Lung (tissue), 12 donors: Measurements from ENCODE around the gene ASB8. TPM values are rescaled to one million over a fixed set of nuclear protein-coding genes. Genes with fewer than 3 reads are reported as not detected.
A peak's percentile ranks its signal among the peaks of the same experiment; 100 is the strongest.
"Not testable (repeated sequence)": the region's sequence is repeated elsewhere in the genome, so short reads cannot be mapped to it uniquely, and the experiment has no call there.

Source experiments
- ATAC-seq: fragments of 200-7000 bp; cut with Tn5 transposase; one replicate; pipeline ENCODE4 v1.9.1; 2020; ENCODE audit warnings: moderate number of reproducible peaks; ENCODE audit not compliant: insufficient read depth, low FRiP score
- DNase-seq, 3 donors: peaks; one replicate each; pipeline ENCODE4 v3.0.0-alpha.2; 2013 to 2017
- H3K27ac ChIP-seq, 2 donors: one replicate each; pipeline ENCODE4 v1.5.1; 2013; ENCODE audit warnings: mild to moderate bottlenecking in 2 of 2, moderate library complexity in 2 of 2, control low read depth in 1 of 2, inconsistent platforms in 1 of 2, low read depth in 1 of 2, low read length in 1 of 2
- H3K27me3 ChIP-seq, 3 donors: one replicate each; pipeline ENCODE4 v1.5.1; 2013; ENCODE audit warnings: low read length in 2 of 3; ENCODE audit not compliant: control insufficient read depth in 3 of 3, insufficient read depth in 3 of 3
- H3K36me3 ChIP-seq, 4 donors: one replicate each; pipeline ENCODE4 v1.5.1; 2013; ENCODE audit warnings: low read length in 4 of 4, mild to moderate bottlenecking in 1 of 4, moderate library complexity in 1 of 4; ENCODE audit not compliant: control insufficient read depth in 4 of 4, insufficient read depth in 4 of 4
- H3K4me1 ChIP-seq, 5 donors: one replicate each; pipeline ENCODE4 v1.5.1; 2013; ENCODE audit warnings: low read length in 5 of 5, mild to moderate bottlenecking in 2 of 5, moderate library complexity in 1 of 5; ENCODE audit not compliant: control insufficient read depth in 5 of 5, insufficient read depth in 5 of 5
- H3K4me3 ChIP-seq: one replicate; pipeline ENCODE4 v1.5.1; 2013; ENCODE audit warnings: mild to moderate bottlenecking, control low read depth, moderate library complexity
- H3K9ac ChIP-seq, 2 donors: one replicate each; pipeline ENCODE4 v1.5.1; 2013; ENCODE audit warnings: low read length in 2 of 2, control low read depth in 1 of 2; ENCODE audit not compliant: insufficient read depth in 1 of 2
- H3K9me3 ChIP-seq, 4 donors: one replicate each; pipeline ENCODE4 v1.5.1; 2013; ENCODE audit warnings: low read length in 3 of 4, mild to moderate bottlenecking in 1 of 4, moderate library complexity in 1 of 4; ENCODE audit not compliant: control insufficient read depth in 4 of 4, insufficient read depth in 3 of 4
- CTCF ChIP-seq: IDR thresholded peaks from 2 replicates; pipeline ENCODE4 v1.5.1; 2012; ENCODE audit warnings: mild to moderate bottlenecking; ENCODE audit errors: control extremely low read depth, extremely low read depth
- WGBS, 2 donors: extraction: QIAGEN DNeasy Blood & Tissue Kit; methylation state at CpG; one replicate each; pipeline ENCODE4 v1.1.7; 2013; 5-methylcytosine and 5-hydroxymethylcytosine counted together
- polyA plus RNA-seq, 2 donors: library from polyadenylated mRNA; stranded (reverse); fragments of 200-250 nt; gene quantifications; one replicate each; pipeline ENCODE4 v1.2.1, GENCODE V29; 2013
- total RNA-seq, 2 donors: library from RNA; depleted of rRNA in 1 of 2; stranded (reverse); fragments of >200 nt in 1 of 2; gene quantifications; one replicate each; pipeline ENCODE4 v1.2.1, GENCODE V29; 2014 to 2021
- donor health status: control.
- donor health status: control.
- donor health status: Bipolar disorder and iron deficiency.
- donor health status: healthy.
- donor health status: DM: yes; HTN: yes; CAD: no.

ASB8 gene
- total and polyA plus RNA-seq, 4 donors = 12.0 to 55.1 (median 26.9) TPM

DNA sequence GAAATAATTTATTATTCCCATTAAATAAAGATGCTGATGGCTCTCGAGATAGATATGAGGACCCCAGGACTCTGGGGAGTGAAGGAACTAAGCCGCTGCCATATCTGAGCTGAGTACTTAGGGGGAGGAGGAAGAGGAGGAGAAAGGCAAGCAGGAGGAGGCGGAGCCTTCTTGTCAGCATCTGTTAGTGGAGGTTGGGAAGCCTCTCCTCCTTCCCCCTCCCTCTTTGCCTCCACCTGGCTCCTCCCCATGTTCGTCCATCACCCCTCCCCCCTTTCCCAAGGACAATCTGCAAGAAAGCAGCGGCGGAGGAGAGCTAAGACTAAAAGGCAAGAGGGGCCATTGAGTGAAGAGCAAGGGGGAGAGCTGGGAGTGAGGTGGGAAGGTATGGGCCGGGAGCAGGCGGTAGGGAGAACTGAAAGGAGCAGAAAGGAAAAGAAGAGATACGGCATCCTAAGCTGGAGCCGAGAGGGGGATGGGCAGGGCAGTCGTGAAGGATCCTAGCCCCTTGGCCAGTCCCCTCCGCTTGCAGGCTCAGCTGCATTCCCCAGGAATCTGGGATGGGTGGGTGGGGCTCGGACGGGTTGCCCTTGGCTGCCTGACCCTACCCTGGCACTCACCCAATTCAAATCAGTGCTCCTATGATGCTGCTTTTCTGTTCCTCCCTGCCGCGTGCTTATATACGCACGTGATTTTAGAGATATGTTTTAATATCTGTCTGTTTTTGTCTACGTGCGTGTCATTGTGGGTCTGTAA lies 38.1 kb downstream of the ASB8 start, which contains the start of gene PFKM:
TSS of gene PFKM (plus strand) at position 287 of the 756 bp plus-strand sequence. CDS start 3,411 bp downstream, outside the sequence.
- ATAC-seq = peak; percentile 96
- Histone ChIP-seq H3K4me1 (peaks cover 0 to 8% (median 4%) of the 10 kb centered on the region in 5 donors), H3K27ac (peak within 1 kb of the TSS; percentile 55 to 76), H3K9me3 (peaks cover 0 to 2% (median 0%) of the 10 kb centered on the region in 4 donors), H3K4me3 (peak within 1 kb of the TSS; percentile 79), H3K27me3 (no peaks in the 10 kb centered on the region), H3K36me3 (peaks cover 0 to 15% (median 5%) of the 10 kb centered on the region in 4 donors), H3K9ac (peak within 1 kb of the TSS in 1 of 2 donors; percentile 73)
- TF ChIP-seq CTCF = no peak
- 1% methylated on average over 20 of the region's 20 CpGs for WGBS, 2 donors
- peak; percentile 89 to 96 (median 93) for DNase-seq

DNA sequence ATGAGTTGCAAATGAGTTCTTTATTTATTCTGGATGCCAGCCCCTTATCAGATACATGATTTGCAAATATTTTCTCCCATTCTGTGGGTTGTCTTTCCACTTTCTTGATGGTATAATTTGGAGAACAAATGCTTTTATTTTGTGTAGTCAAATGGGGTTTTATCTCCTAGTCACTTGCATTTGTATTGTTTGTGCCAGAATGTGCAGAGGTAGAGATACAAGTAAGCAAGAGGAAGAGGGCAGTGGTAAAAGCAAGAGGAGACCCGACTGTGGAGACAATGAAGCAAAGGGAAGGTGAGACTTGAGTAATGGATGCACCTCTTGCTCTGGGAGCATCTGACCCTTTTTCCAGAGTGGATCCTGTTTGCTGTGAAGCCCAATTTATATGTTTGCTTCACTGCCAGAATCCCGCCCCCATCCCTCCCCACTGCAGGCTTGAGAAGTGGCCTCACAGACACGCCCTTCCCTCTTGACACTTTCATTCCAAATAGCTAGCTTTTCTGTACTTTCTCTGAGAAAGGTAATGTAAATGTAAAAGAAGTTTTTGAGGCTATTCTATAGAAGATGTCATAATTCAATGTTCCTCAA lies 38.9 kb downstream of the ASB8 start:
- TF ChIP-seq CTCF = no peak
- Histone ChIP-seq H3K36me3 (peaks cover 0 to 7% (median 4%) of the 10 kb centered on the region in 4 donors), H3K9ac (no peak overlapping the region), H3K27ac (no peak overlapping the region), H3K4me3 (no peak overlapping the region), H3K27me3 (no peaks in the 10 kb centered on the region), H3K9me3 (peaks cover 0 to 2% (median 0%) of the 10 kb centered on the region in 4 donors), H3K4me1 (peaks cover 0 to 8% (median 4%) of the 10 kb centered on the region in 5 donors)
- peak in 2 of 3 donors; percentile 1 to 26 for DNase-seq
- no peak for ATAC-seq
- 34 to 49% methylated on average over 3 of the region's 3 CpGs for WGBS, 2 donors

GRCh38 chr12:48115957-48116356 lies 41.4 kb downstream of the ASB8 start:
- no peak overlapping the region for H3K27ac ChIP-seq
- WGBS, 2 donors = 84 to 85% methylated on average over 1 of the region's 1 CpG
- no peak for TF ChIP-seq CTCF
- no peak for ATAC-seq
- no peaks in the 10 kb centered on the region for H3K36me3 ChIP-seq
- no peaks in the 10 kb centered on the region for H3K27me3 ChIP-seq
- H3K9ac ChIP-seq = no peak overlapping the region
- no peak overlapping the region for H3K4me3 ChIP-seq
- H3K9me3 ChIP-seq = no peaks in the 10 kb centered on the region
- H3K4me1 ChIP-seq = peaks cover 0 to 8% (median 3%) of the 10 kb centered on the region in 5 donors
- DNase-seq = no peak

GRCh38 chr12:48111312-48111693 lies 46.0 kb downstream of the ASB8 start:
- H3K36me3 ChIP-seq, H3K27me3 ChIP-seq, H3K4me1 ChIP-seq, H3K9ac ChIP-seq, ATAC-seq, DNase-seq, H3K27ac ChIP-seq, H3K9me3 ChIP-seq, H3K4me3 ChIP-seq: not testable (repeated sequence)
- WGBS, 2 donors = 97% methylated on average over 5 of the region's 5 CpGs
